Suprapubic skin (tissue), 4 donors: Measurements from ENCODE around the gene CCND1. TPM values are rescaled to one million over a fixed set of nuclear protein-coding genes. Genes with fewer than 3 reads are reported as not detected.
"Not testable (repeated sequence)": the region's sequence is repeated elsewhere in the genome, so short reads cannot be mapped to it uniquely, and the experiment has no call there.

Source experiments
- DNase-seq, 2 donors: peaks; one replicate each; pipeline ENCODE4 v3.0.0-alpha.2; 2019; ENCODE audit warnings: low spot score in 2 of 2
- H3K27ac ChIP-seq: fragments of 200-600 bp; sonication (generic); one replicate; pipeline ENCODE4 v1.5.1; 2019
- H3K27me3 ChIP-seq: fragments of 200-600 bp; sonication (generic); one replicate; pipeline ENCODE4 v1.5.1; 2019
- H3K36me3 ChIP-seq: fragments of 200-600 bp; sonication (generic); one replicate; pipeline ENCODE4 v1.5.1; 2019
- H3K4me1 ChIP-seq: fragments of 200-600 bp; sonication (generic); one replicate; pipeline ENCODE4 v1.5.1; 2019
- H3K4me3 ChIP-seq: fragments of 200-600 bp; sonication (generic); one replicate; pipeline ENCODE4 v1.5.1; 2019; ENCODE audit warnings: mild to moderate bottlenecking
- H3K9me3 ChIP-seq: fragments of 200-600 bp; sonication (generic); one replicate; pipeline ENCODE4 v1.5.1; 2019
- EP300 ChIP-seq: sonication (generic); formaldehyde crosslinking; IDR thresholded peaks from one replicate; pipeline ENCODE4 v1.6.1; 2017; ENCODE audit warnings: antibody characterized with exemption
- POLR2A ChIP-seq, 2 donors: fragments of 450-650 bp; IDR thresholded peaks; one replicate each; pipeline ENCODE4 v1.6.1; 2017; ENCODE audit warnings: antibody characterized with exemption in 2 of 2, mild to moderate bottlenecking in 2 of 2, moderate library complexity in 2 of 2
- POLR2AphosphoS5 ChIP-seq, 3 donors: sonication (generic); formaldehyde crosslinking; IDR thresholded peaks; one replicate each; pipeline ENCODE4 v1.6.1; 2017; ENCODE audit warnings: antibody characterized with exemption in 3 of 3
- WGBS: methylation state at CpG from one replicate; pipeline ENCODE4 v1.1.5; 2018; 5-methylcytosine and 5-hydroxymethylcytosine counted together
- total RNA-seq, 4 donors: library from RNA; depleted of rRNA; stranded (reverse); fragments of >200 nt; gene quantifications; one replicate each; pipeline ENCODE4 v1.1.0, GENCODE V29; 2016
- TF ChIP-seq, protein P1 (sequence below), 2 donors: fragments of 200-600 bp in 1 of 2; fragments of 450-650 bp in 1 of 2; sonication (generic) in 1 of 2; IDR thresholded peaks; one replicate each; pipeline ENCODE4 v1.5.1; 2016 to 2019; ENCODE audit warnings: antibody characterized with exemption in 2 of 2, mild to moderate bottlenecking in 1 of 2, moderate library complexity in 1 of 2

CCND1 gene
- total RNA-seq, 4 donors from 2014 or later, result 161 to 340 (median 270) TPM

DNA sequence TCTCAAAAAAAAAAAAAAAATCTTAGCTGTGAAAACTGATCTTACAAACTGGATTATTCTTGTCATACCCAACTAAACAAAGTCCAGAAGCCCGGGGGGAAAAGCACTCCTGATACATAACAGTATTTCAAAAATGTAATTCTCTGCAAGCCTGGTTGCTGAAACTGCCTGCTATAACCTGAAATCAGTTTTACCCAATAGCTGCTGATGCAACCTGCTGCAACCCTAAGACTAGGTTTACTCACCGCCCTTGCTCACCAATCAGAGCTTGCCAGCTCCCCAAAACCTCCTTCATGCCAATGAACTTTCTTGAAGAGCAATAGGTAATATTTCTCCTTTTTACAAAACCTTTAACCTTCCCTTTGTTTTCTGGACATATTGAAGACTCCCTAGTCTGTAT lies 50.5 kb downstream of the CCND1 start:
- DNase-seq, result no peak

DNA sequence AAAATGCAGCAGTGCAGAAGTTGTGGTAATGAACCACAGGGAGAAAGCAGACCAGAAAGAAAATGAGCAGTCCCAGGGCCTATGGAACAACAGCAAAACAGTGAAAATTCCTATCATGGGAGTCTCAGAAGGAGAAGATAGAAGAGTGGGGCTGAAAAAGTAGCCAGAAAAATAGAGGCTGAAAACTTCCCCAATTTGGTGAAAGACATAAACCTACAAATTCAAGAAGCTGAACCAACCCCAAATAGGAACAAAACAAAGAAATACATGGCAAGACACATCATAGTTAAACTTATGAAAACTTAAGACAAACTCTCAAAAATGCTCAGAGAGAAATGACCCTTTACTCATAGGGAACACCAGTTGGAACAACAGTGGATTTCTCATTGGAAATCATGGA lies 51.5 kb downstream of the CCND1 start:
- no peaks in the 10 kb centered on the region for H3K9me3 ChIP-seq
- no peak for TF ChIP-seq POLR2AphosphoS5 (IDR thresholded peaks at IDR 0.05)
- TF ChIP-seq, protein P1, sequence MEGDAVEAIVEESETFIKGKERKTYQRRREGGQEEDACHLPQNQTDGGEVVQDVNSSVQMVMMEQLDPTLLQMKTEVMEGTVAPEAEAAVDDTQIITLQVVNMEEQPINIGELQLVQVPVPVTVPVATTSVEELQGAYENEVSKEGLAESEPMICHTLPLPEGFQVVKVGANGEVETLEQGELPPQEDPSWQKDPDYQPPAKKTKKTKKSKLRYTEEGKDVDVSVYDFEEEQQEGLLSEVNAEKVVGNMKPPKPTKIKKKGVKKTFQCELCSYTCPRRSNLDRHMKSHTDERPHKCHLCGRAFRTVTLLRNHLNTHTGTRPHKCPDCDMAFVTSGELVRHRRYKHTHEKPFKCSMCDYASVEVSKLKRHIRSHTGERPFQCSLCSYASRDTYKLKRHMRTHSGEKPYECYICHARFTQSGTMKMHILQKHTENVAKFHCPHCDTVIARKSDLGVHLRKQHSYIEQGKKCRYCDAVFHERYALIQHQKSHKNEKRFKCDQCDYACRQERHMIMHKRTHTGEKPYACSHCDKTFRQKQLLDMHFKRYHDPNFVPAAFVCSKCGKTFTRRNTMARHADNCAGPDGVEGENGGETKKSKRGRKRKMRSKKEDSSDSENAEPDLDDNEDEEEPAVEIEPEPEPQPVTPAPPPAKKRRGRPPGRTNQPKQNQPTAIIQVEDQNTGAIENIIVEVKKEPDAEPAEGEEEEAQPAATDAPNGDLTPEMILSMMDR (IDR thresholded peaks at IDR 0.05), result no peak
- no peak for TF ChIP-seq EP300
- TF ChIP-seq POLR2A (IDR thresholded peaks at IDR 0.05), result no peak
- no peaks in the 10 kb centered on the region for H3K4me1 ChIP-seq
- DNase-seq, result no peak
- H3K4me3 ChIP-seq, result no peak overlapping the region
- no peak overlapping the region for H3K27ac ChIP-seq
- H3K27me3 ChIP-seq, result peaks cover 37% of the 10 kb centered on the region
- no peaks in the 10 kb centered on the region for H3K36me3 ChIP-seq

More for the DNA sequence above, 50.5 kb downstream of the CCND1 start:
- no peaks in the 10 kb centered on the region for H3K9me3 ChIP-seq
- TF ChIP-seq, protein P1 (IDR thresholded peaks at IDR 0.05), result no peak
- no peak for TF ChIP-seq EP300
- no peak for TF ChIP-seq POLR2AphosphoS5 (IDR thresholded peaks at IDR 0.05)
- no peak for TF ChIP-seq POLR2A (IDR thresholded peaks at IDR 0.05)
- 73% methylated on average over 2 of the region's 2 CpGs for WGBS
- no peak overlapping the region for H3K27ac ChIP-seq
- H3K27me3 ChIP-seq, result peaks cover 34% of the 10 kb centered on the region
- no peak overlapping the region for H3K4me3 ChIP-seq
- H3K4me1 ChIP-seq, result no peaks in the 10 kb centered on the region
- no peaks in the 10 kb centered on the region for H3K36me3 ChIP-seq

DNA sequence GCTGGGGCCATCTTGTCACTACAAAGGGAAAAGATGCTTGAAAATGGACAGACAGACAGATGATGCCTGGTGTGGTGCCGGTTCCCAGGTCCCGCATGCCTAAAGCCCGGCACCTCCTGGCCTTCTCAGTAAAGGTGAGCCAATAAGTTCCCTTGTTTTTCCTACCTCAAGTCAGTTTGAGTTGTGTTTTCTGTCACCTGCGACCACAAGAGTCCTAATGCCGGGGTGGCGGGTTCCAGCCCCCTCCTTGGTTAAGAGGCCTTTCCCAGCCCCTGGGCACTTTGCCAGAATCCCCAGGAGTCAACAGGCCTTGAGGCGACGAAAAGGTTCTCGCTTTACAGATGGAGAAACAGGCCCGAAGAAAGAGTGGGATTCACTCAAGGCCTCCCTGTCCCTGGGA lies 53.8 kb downstream of the CCND1 start:
- no peaks in the 10 kb centered on the region for H3K9me3 ChIP-seq
- H3K36me3 ChIP-seq, result no peaks in the 10 kb centered on the region
- no peak for TF ChIP-seq EP300
- no peak for TF ChIP-seq POLR2AphosphoS5 (IDR thresholded peaks at IDR 0.05)
- no peak for TF ChIP-seq POLR2A (IDR thresholded peaks at IDR 0.05)
- TF ChIP-seq, protein P1 (IDR thresholded peaks at IDR 0.05), result no peak
- 78% methylated on average over 7 of the region's 10 CpGs for WGBS
- no peak overlapping the region for H3K27ac ChIP-seq
- no peak for DNase-seq
- H3K27me3 ChIP-seq, result peaks cover 48% of the 10 kb centered on the region
- no peak overlapping the region for H3K4me3 ChIP-seq
- no peaks in the 10 kb centered on the region for H3K4me1 ChIP-seq

DNA sequence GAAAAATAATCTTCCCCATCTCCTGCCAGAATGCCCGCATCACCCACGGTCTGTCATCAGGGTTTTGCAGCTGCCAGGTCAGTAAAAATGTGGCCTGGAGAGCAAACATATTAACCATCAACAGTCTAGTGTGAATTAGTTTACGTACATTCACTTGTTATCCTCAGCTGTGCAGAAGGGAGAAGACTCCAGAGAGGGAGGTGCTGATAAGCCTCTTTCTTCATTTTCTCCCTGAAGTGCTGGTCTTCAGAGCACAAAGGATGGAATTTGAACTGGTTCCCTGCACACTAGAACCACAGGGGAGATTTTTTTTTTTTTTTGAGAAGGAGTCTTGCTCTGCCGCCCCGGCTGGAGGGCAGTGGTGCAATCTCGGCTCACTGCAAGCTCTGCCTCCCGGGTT lies 54.6 kb downstream of the CCND1 start:
- TF ChIP-seq, protein P1 (IDR thresholded peaks at IDR 0.05), result no peak
- no peak for TF ChIP-seq EP300
- TF ChIP-seq POLR2AphosphoS5 (IDR thresholded peaks at IDR 0.05), result no peak
- no peak for TF ChIP-seq POLR2A (IDR thresholded peaks at IDR 0.05)
- H3K36me3 ChIP-seq, result no peaks in the 10 kb centered on the region
- H3K4me3 ChIP-seq, result no peak overlapping the region
- H3K9me3 ChIP-seq, result no peaks in the 10 kb centered on the region
- 78% methylated on average over 7 of the region's 7 CpGs for WGBS
- peaks cover 51% of the 10 kb centered on the region for H3K27me3 ChIP-seq
- DNase-seq, result no peak
- H3K4me1 ChIP-seq, result no peaks in the 10 kb centered on the region
- H3K27ac ChIP-seq, result no peak overlapping the region

DNA sequence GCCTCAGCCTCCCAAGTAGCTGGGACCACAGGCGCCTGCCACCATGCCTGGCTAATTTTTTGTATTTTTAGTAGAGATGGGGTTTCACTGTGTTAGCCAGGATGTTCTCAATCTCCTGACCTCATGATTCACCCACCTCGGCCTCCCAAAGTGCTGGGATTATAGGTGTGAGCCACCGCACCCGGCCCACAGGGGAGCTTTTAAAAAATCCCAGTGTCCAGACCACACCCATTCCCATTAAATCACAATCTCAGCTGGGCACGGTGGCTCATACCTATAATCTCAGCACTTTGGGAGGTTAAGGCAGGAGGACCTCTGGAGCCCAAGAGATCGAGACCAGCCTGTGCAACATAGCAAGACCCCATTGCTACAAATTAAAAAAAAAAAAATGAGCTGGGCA lies 55.0 kb downstream of the CCND1 start:
- H3K4me3 ChIP-seq, H3K9me3 ChIP-seq, DNase-seq, H3K4me1 ChIP-seq, H3K27ac ChIP-seq, H3K36me3 ChIP-seq: not testable (repeated sequence)
- H3K27me3 ChIP-seq, result peaks cover 55% of the 10 kb centered on the region
- 80% methylated on average over 6 of the region's 6 CpGs for WGBS

DNA sequence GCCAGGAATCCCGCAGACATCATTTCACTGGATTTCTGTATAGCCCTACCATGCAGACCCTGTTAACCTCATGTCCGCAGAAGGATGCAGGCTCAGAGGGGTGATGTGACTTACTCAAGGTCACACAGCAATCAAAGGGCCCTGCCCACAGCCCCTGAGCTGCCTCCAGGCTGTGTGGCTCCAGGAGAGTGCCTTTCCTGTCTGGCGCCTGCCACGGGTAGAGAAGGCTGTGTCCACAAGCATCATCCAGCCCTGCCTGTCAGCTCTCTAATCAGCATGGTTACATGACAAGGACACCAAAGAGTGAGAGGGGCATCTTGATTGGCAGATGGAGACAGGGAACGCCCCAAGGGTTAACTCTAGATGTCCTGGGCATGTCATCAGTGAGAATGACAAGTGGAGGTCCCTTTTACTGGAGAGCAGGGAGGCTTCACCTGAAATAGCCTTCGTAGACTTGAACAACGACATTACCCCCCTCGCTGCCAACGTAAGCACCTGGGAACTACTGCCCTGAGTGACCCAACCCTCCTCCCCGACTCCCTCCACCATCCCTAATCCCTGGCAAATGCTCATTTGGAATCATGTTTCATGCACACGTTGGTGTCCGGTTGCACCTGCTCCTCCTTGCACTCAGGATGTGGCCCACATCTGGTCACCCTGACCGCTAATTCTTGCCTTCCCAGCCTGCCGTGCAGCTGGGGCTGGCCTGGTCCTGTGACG lies 56.0 kb downstream of the CCND1 start:
- no peaks in the 10 kb centered on the region for H3K9me3 ChIP-seq
- 76% methylated on average over 13 of the region's 15 CpGs for WGBS
- H3K36me3 ChIP-seq, result no peaks in the 10 kb centered on the region
- H3K27me3 ChIP-seq, result peaks cover 62% of the 10 kb centered on the region
- H3K4me3 ChIP-seq, result no peak overlapping the region
- TF ChIP-seq POLR2AphosphoS5 (IDR thresholded peaks at IDR 0.05) (no peak), EP300 (no peak), POLR2A (IDR thresholded peaks at IDR 0.05) (no peak)
- TF ChIP-seq, protein P1 (IDR thresholded peaks at IDR 0.05), result no peak
- no peak overlapping the region for H3K27ac ChIP-seq
- DNase-seq, result no peak
- H3K4me1 ChIP-seq, result no peaks in the 10 kb centered on the region
